ENCODE measurements around the gene DNAH11. TPM values are rescaled to one million over a fixed set of nuclear protein-coding genes. Genes with fewer than 3 reads are reported as not detected.

The DNAH11 gene
- total RNA-seq, 2 donors from 2014 or later = 0.05 to 0.32 TPM

GRCh38 chr7:21806388-21806787 is 263.5 kb downstream of the DNAH11 start:
- Histone ChIP-seq H3K27me3 (no peaks in the 10 kb centered on the region), H3K4me1 (no peaks in the 10 kb centered on the region), H3K9ac (ENCODE audit: low read depth in 2 of 2, low read length in 2 of 2) (no peak overlapping the region), H3K4me3 (no peak overlapping the region), H3K36me3 (no peaks in the 10 kb centered on the region), H3K27ac (no peak overlapping the region), H3K9me3 (no peaks in the 10 kb centered on the region)
- TF ChIP-seq, protein P1, sequence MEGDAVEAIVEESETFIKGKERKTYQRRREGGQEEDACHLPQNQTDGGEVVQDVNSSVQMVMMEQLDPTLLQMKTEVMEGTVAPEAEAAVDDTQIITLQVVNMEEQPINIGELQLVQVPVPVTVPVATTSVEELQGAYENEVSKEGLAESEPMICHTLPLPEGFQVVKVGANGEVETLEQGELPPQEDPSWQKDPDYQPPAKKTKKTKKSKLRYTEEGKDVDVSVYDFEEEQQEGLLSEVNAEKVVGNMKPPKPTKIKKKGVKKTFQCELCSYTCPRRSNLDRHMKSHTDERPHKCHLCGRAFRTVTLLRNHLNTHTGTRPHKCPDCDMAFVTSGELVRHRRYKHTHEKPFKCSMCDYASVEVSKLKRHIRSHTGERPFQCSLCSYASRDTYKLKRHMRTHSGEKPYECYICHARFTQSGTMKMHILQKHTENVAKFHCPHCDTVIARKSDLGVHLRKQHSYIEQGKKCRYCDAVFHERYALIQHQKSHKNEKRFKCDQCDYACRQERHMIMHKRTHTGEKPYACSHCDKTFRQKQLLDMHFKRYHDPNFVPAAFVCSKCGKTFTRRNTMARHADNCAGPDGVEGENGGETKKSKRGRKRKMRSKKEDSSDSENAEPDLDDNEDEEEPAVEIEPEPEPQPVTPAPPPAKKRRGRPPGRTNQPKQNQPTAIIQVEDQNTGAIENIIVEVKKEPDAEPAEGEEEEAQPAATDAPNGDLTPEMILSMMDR (IDR thresholded peaks at IDR 0.05) = no peak
- no peak for DNase-seq
- intact Hi-C loops (cut with DNase I) = no loop called here

GRCh38 chr7:21819048-21819447 is 276.2 kb downstream of the DNAH11 start:
- Histone ChIP-seq H3K4me1 (no peaks in the 10 kb centered on the region), H3K9me3 (no peaks in the 10 kb centered on the region), H3K36me3 (no peaks in the 10 kb centered on the region), H3K27ac (no peak overlapping the region), H3K9ac (ENCODE audit: low read depth in 2 of 2, low read length in 2 of 2) (no peak overlapping the region), H3K4me3 (no peak overlapping the region), H3K27me3 (no peaks in the 10 kb centered on the region)
- intact Hi-C loops (cut with DNase I) = no loop called here
- TF ChIP-seq, protein P1 (IDR thresholded peaks at IDR 0.05) = no peak
- DNase-seq = no peak

- DNase-seq = no peak
- intact Hi-C loops (cut with DNase I) = no loop called here
- H3K4me1 ChIP-seq = no peaks in the 10 kb centered on the region
These were observed 286.0 kb downstream of the DNAH11 start for GRCh38 chr7:21828841-21829240.

GRCh38 chr7:21829731-21830130 is 286.9 kb downstream of the DNAH11 start:
- no peak for DNase-seq
- no peaks in the 10 kb centered on the region for H3K9me3 ChIP-seq

More at GRCh38 chr7:21828841-21829240, 286.0 kb downstream of the DNAH11 start:
- H3K27me3 ChIP-seq = no peaks in the 10 kb centered on the region
- TF ChIP-seq, protein P1 (IDR thresholded peaks at IDR 0.05) = no peak
- no peak overlapping the region for H3K27ac ChIP-seq
- no peak overlapping the region for H3K4me3 ChIP-seq
- no peaks in the 10 kb centered on the region for H3K9me3 ChIP-seq
- H3K9ac ChIP-seq (ENCODE audit: low read depth in 2 of 2, low read length in 2 of 2) = no peak overlapping the region
- no peaks in the 10 kb centered on the region for H3K36me3 ChIP-seq

DNA sequence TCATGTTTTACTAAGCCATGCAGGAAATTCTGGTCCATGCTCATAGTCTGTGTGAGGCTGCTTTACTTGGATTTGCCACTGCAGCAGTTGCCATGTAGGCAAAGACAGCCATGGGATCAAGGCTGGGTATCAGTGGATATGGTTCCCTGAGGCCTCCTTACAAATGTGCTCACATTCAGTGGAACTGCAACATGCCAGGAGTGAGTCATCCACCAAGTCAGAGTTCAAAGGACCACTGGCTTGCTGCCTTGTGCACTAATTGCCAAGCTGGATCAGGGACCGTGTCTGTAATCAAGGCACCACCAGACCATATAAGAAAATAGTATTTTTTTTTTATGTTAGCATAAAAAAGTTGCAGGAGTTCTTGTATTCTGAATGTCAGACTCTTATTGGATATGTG is 301.9 kb downstream of the DNAH11 start:
- DNase-seq = no peak
- Histone ChIP-seq H3K36me3 (no peaks in the 10 kb centered on the region), H3K4me3 (no peak overlapping the region), H3K4me1 (no peaks in the 10 kb centered on the region), H3K9me3 (no peaks in the 10 kb centered on the region), H3K27ac (no peak overlapping the region), H3K9ac (ENCODE audit: low read depth in 2 of 2, low read length in 2 of 2) (no peak overlapping the region), H3K27me3 (no peaks in the 10 kb centered on the region)
- TF ChIP-seq, protein P1 (IDR thresholded peaks at IDR 0.05) = no peak
- intact Hi-C loops (cut with DNase I) = no loop called here

More at GRCh38 chr7:21829731-21830130, 286.9 kb downstream of the DNAH11 start:
- Histone ChIP-seq H3K27ac (no peak overlapping the region), H3K9ac (ENCODE audit: low read depth in 2 of 2, low read length in 2 of 2) (no peak overlapping the region), H3K4me3 (no peak overlapping the region), H3K36me3 (no peaks in the 10 kb centered on the region), H3K4me1 (no peaks in the 10 kb centered on the region), H3K27me3 (no peaks in the 10 kb centered on the region)
- intact Hi-C loops (cut with DNase I) = no loop called here
- TF ChIP-seq, protein P1 (IDR thresholded peaks at IDR 0.05) = no peak

All from colonic mucosa (tissue), 4 donors.